Neural cell (in vitro differentiated cells): ENCODE results near the gene FAM217A. TPM values are rescaled to one million over a fixed set of nuclear protein-coding genes. Genes with fewer than 3 reads are reported as not detected.
"Not testable (repeated sequence)": the region's sequence is repeated elsewhere in the genome, so short reads cannot be mapped to it uniquely, and the experiment has no call there.

Experiments
- H2AFZ ChIP-seq: fragments of 200-600, 300-800 bp; sonication (generic), shearing (Covaris generic); 2 replicates; pipeline ENCODE4 v1.6.0; 2014; ENCODE audit warnings: low read depth, mild to moderate bottlenecking, antibody characterized with exemption, low read length, moderate library complexity
- H3F3A ChIP-seq: fragments of 200-600 bp; shearing (Covaris generic); 2 replicates; pipeline ENCODE4 v1.6.1; 2016; ENCODE audit warnings: mild to moderate bottlenecking, moderate library complexity, mixed read lengths, antibody characterized with exemption, low read length; ENCODE audit not compliant: insufficient read depth, poor library complexity, severe bottlenecking
- H3K27ac ChIP-seq: fragments of 200-600, 300-800 bp; sonication (generic), shearing (Covaris generic); 2 replicates; pipeline ENCODE4 v1.5.1; 2014; ENCODE audit warnings: mild to moderate bottlenecking, low read length, moderate library complexity
- H3K27me3 ChIP-seq: fragments of 300-800, 200-600 bp; sonication (generic), shearing (Covaris generic); 2 replicates; pipeline ENCODE4 v1.6.0; 2014; ENCODE audit warnings: mild to moderate bottlenecking, low read depth, low read length, moderate library complexity; ENCODE audit not compliant: insufficient read depth
- H3K36me3 ChIP-seq: fragments of 300-800, 200-600 bp; sonication (generic), shearing (Covaris generic); 2 replicates; pipeline ENCODE4 v1.5.1; 2014; ENCODE audit warnings: mild to moderate bottlenecking, antibody characterized with exemption, low read length, moderate library complexity; ENCODE audit not compliant: insufficient read depth
- H3K4me2 ChIP-seq: fragments of 300-800, 200-600 bp; sonication (generic), shearing (Covaris generic); 2 replicates; pipeline ENCODE4 v1.6.0; 2014; ENCODE audit warnings: mild to moderate bottlenecking, low read length
- H3K4me3 ChIP-seq: fragments of 300-800, 200-600 bp; sonication (generic), shearing (Covaris generic); 2 replicates; pipeline ENCODE4 v1.5.1; 2014; ENCODE audit warnings: mild to moderate bottlenecking, low read length, moderate library complexity
- H3K79me2 ChIP-seq: fragments of 200-600 bp; shearing (Covaris generic); replicated peaks from 2 replicates; pipeline ENCODE4 v1.6.0; 2014; ENCODE audit warnings: mild to moderate bottlenecking, low read length, moderate library complexity; ENCODE audit not compliant: insufficient read depth
- H3K9ac ChIP-seq: fragments of 300-800, 200-600 bp; sonication (generic), shearing (Covaris generic); 2 replicates; pipeline ENCODE4 v1.6.1; 2016; ENCODE audit warnings: mild to moderate bottlenecking, low read length, mixed read lengths
- H3K9me2 ChIP-seq: fragments of 200-600 bp; shearing (Covaris generic); 2 replicates; pipeline ENCODE4 v1.6.1; 2016; ENCODE audit warnings: mild to moderate bottlenecking, low read length, mixed read lengths; ENCODE audit not compliant: insufficient read depth
- H3K9me3 ChIP-seq: fragments of 200-600, 300-800 bp; sonication (generic), shearing (Covaris generic); 2 replicates; pipeline ENCODE4 v1.6.1; 2016; ENCODE audit warnings: mild to moderate bottlenecking, mixed run types, low read length, moderate library complexity, mixed read lengths
- H4K20me1 ChIP-seq: fragments of 200-600 bp; shearing (Covaris generic); 2 replicates; pipeline ENCODE4 v1.6.1; 2016; ENCODE audit warnings: mild to moderate bottlenecking, mixed run types; ENCODE audit not compliant: insufficient read depth
- CTCF ChIP-seq: fragments of 450-650 bp; IDR thresholded peaks from 2 replicates; pipeline ENCODE4 v1.5.1; 2014; ENCODE audit warnings: antibody characterized with exemption, mild to moderate bottlenecking, moderate library complexity; ENCODE audit not compliant: poor library complexity, severe bottlenecking
- EP300 ChIP-seq: fragments of 450-650 bp; conservative IDR thresholded peaks from 2 replicates; pipeline ENCODE4 v1.6.1; 2014; ENCODE audit warnings: antibody characterized with exemption, mild to moderate bottlenecking, moderate library complexity; ENCODE audit not compliant: poor library complexity, severe bottlenecking
- EZH2 ChIP-seq: fragments of 200-600, 300-800 bp; shearing (Covaris generic), sonication (generic); IDR thresholded peaks from 2 replicates; pipeline ENCODE4 v1.6.1; 2014; ENCODE audit warnings: antibody characterized with exemption, low read length, borderline replicate concordance, mild to moderate bottlenecking; ENCODE audit not compliant: insufficient read depth, poor library complexity, severe bottlenecking
- MXI1 ChIP-seq: fragments of 450-650 bp; conservative IDR thresholded peaks from 2 replicates; pipeline ENCODE4 v1.6.1; 2014; ENCODE audit warnings: antibody characterized with exemption, mild to moderate bottlenecking; ENCODE audit not compliant: poor library complexity, severe bottlenecking
- POLR2AphosphoS5 ChIP-seq: IDR thresholded peaks from 2 replicates; pipeline ENCODE4 v1.6.1; 2012
- RAD21 ChIP-seq: fragments of 450-650 bp; conservative IDR thresholded peaks from 2 replicates; pipeline ENCODE4 v1.6.1; 2014; ENCODE audit warnings: antibody characterized with exemption, mild to moderate bottlenecking, moderate library complexity
- REST ChIP-seq: IDR thresholded peaks from 2 replicates; pipeline ENCODE4 v1.6.1; 2012; ENCODE audit warnings: borderline replicate concordance
- SMC3 ChIP-seq: fragments of 450-650 bp; conservative IDR thresholded peaks from 2 replicates; pipeline ENCODE4 v1.6.1; 2014; ENCODE audit warnings: antibody characterized with exemption, mild to moderate bottlenecking, moderate library complexity; ENCODE audit not compliant: poor library complexity
- TAF1 ChIP-seq: IDR thresholded peaks from 2 replicates; pipeline ENCODE4 v1.6.1; 2012; ENCODE audit warnings: low read depth
- polyA plus RNA-seq: library from polyadenylated mRNA; depleted of rRNA; stranded (reverse); fragments of >200 nt; gene quantifications from 2 replicates; pipeline ENCODE4 v1.2.3, GENCODE V29; 2014

FAM217A gene
- polyA plus RNA-seq, 1 donor from 2014 or later: not detected

- no peak overlapping the region for H3K4me3 ChIP-seq
- TF ChIP-seq POLR2AphosphoS5 (no peak), MXI1 (no peak)
- no peaks in the 10 kb centered on the region for H3K9me3 ChIP-seq
- no peak overlapping the region for H3K4me2 ChIP-seq
- no peaks in the 10 kb centered on the region for H3K36me3 ChIP-seq
- no peaks in the 10 kb centered on the region for H3K27me3 ChIP-seq
- no peaks in the 10 kb centered on the region for H3F3A ChIP-seq
- no peak overlapping the region for H2AFZ ChIP-seq
- H3K79me2 ChIP-seq: no peaks in the 10 kb centered on the region
- no peaks in the 10 kb centered on the region for H4K20me1 ChIP-seq
- no peaks in the 10 kb centered on the region for H3K9me2 ChIP-seq
- no peak overlapping the region for H3K9ac ChIP-seq
- H3K27ac ChIP-seq: no peak overlapping the region
These were observed 21.7 kb upstream of the FAM217A start for GRCh38 chr6:4100655-4101054.

- Histone ChIP-seq H3K9me2 (no peaks in the 10 kb centered on the region), H3K36me3 (no peaks in the 10 kb centered on the region), H3F3A (no peaks in the 10 kb centered on the region), H3K27me3 (no peaks in the 10 kb centered on the region), H3K27ac (peak overlapping the region; percentile 37), H3K79me2 (no peaks in the 10 kb centered on the region), H2AFZ (no peak overlapping the region), H4K20me1 (no peaks in the 10 kb centered on the region), H3K9ac (no peak overlapping the region), H3K4me2 (no peak overlapping the region), H3K9me3 (no peaks in the 10 kb centered on the region), H3K4me3 (no peak overlapping the region)
- TF ChIP-seq EZH2: no peak
- no peak for TF ChIP-seq SMC3
- peak; percentile 50 for TF ChIP-seq POLR2AphosphoS5
- no peak for TF ChIP-seq RAD21
- TF ChIP-seq EP300: peak; percentile 14
- no peak for TF ChIP-seq CTCF
- TF ChIP-seq TAF1: no peak
These were observed 14.4 kb upstream of the FAM217A start for GRCh38 chr6:4093288-4093687.

GRCh38 chr6:4091941-4092340, 13.0 kb upstream of the FAM217A start:
- TF ChIP-seq EZH2 (no peak), CTCF (no peak), REST (no peak), POLR2AphosphoS5 (no peak), TAF1 (no peak), RAD21 (no peak), MXI1 (no peak), SMC3 (no peak), EP300 (no peak)
- H2AFZ ChIP-seq: no peak overlapping the region

GRCh38 chr6:4090043-4090442, 11.1 kb upstream of the FAM217A start:
- H4K20me1 ChIP-seq: not testable (repeated sequence)

More at GRCh38 chr6:4091941-4092340, 13.0 kb upstream of the FAM217A start:
- Histone ChIP-seq H3K9me3 (no peaks in the 10 kb centered on the region), H3K4me2 (no peak overlapping the region), H3K27me3 (no peaks in the 10 kb centered on the region), H4K20me1 (no peaks in the 10 kb centered on the region), H3K9me2 (no peaks in the 10 kb centered on the region), H3K36me3 (no peaks in the 10 kb centered on the region), H3K9ac (no peak overlapping the region), H3F3A (no peaks in the 10 kb centered on the region), H3K4me3 (no peak overlapping the region), H3K79me2 (no peaks in the 10 kb centered on the region), H3K27ac (no peak overlapping the region)

More at GRCh38 chr6:4090043-4090442, 11.1 kb upstream of the FAM217A start:
- not testable (repeated sequence) for H3K9me3 ChIP-seq, H3K4me2 ChIP-seq, H3K27ac ChIP-seq, H3K4me3 ChIP-seq, H3K9me2 ChIP-seq, H3K9ac ChIP-seq, H3K36me3 ChIP-seq, H3K79me2 ChIP-seq, H2AFZ ChIP-seq, H3K27me3 ChIP-seq, H3F3A ChIP-seq
